ENCODE data around the gene USP22.

DNA sequence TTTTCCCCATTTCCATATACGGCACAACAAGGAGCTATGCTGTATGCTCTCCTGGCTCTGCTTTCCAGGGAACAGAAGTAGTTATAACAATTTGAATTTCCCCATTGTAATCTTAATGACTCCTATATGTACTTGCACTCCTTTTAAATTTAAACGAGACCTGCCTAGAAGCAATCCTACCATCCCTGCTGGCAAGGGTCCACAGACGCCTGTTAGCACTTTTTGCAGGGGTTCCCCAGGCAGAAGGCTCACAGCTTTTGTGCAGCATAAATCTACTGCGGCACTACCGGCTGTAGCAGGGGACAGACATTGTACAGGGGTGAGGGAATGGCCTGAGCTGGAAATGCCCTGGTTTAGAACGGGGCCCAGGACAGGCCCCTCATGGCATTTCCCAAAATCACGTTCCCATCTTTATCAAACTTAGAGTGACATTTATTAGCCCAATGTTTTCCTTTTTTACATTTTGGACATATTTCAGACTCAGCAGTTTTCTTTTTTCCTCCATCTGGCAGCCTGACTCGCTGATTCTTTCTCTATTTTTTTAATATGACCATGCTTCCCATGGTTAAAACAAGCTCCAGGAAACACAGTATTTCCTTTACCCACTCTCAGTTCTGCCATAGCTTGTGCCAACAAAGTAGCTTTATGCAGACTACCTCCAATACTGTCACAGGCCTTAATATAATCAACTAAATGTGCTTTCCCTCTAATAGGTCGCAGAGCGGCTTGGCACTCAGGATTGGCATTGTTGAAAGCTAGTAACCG lies 35.4 kb upstream of the USP22 start:
- TF ChIP-seq SUZ12 (IDR thresholded peaks at IDR 0.05; ENCODE audit: extremely low read depth, insufficient read depth, insufficient read length): no peak
- no peak for TF ChIP-seq ZNF274 (IDR thresholded peaks at IDR 0.05; ENCODE audit: low read depth, low read length)
- no peak for TF ChIP-seq YY1 (IDR thresholded peaks at IDR 0.05; ENCODE audit: insufficient read depth, insufficient read length)

All from NT2/D1 (cell line).